GM10248 (cell line): ENCODE measurements around the gene SLC39A10.

Source experiments
- CTCF ChIA-PET: fragments of 300-600 bp; sonication (Branson Sonifier 250); formaldehyde crosslinking; extraction: SDS; loops from one replicate; lab custom pipeline; 2021; ENCODE audit warnings: antibody characterized with exemption; lab: Yijun Ruan, JAX
- POLR2A ChIA-PET: fragments of 350-650 bp; sonication (Branson Sonifier 250); formaldehyde crosslinking; extraction: SDS; loops from one replicate; lab custom pipeline; 2020; ENCODE audit warnings: antibody characterized with exemption; lab: Yijun Ruan, JAX
- DNase-seq: peaks from one replicate; pipeline ENCODE4 v3.0.0; 2012; ENCODE audit errors: extremely low spot score
- CTCF ChIP-seq: IDR thresholded peaks from 2 replicates; pipeline ENCODE4 v1.5.1; 2012; ENCODE audit warnings: mild to moderate bottlenecking, low read depth; ENCODE audit errors: extremely low read depth, missing control alignments, control extremely low read depth

The SLC39A10 gene

GRCh38 chr2:195619590-195619989 is 37.4 kb upstream of the SLC39A10 start:
- DNase-seq, result no peak
- no peak for TF ChIP-seq CTCF
- ChIA-PET CTCF (interaction anchor here (1.1 to 1.4 kb wide), 2 partner anchors 11 to 39 kb away, joined by 3 read pairs; no protein-coding TSS in a partner anchor), POLR2A (no interaction called here)

GRCh38 chr2:195620501-195620900 is 36.5 kb upstream of the SLC39A10 start:
- TF ChIP-seq CTCF, result no peak
- ChIA-PET CTCF (no interaction called here), POLR2A (no interaction called here)
- DNase-seq, result no peak

- ChIA-PET CTCF (interaction anchor here (1.0 kb wide), 1 partner anchor 15 kb away, joined by 3 read pairs; no protein-coding TSS in a partner anchor), POLR2A (no interaction called here)
- DNase-seq, result no peak
- TF ChIP-seq CTCF, result no peak
Observed at GRCh38 chr2:195622966-195623365, 34.1 kb upstream of the SLC39A10 start.

- ChIA-PET CTCF (interaction anchor here (1.9 kb wide), 1 partner anchor 50 kb away, joined by 4 read pairs; no protein-coding TSS in a partner anchor), POLR2A (no interaction called here)
- TF ChIP-seq CTCF, result no peak
- no peak for DNase-seq
Observed at GRCh38 chr2:195626507-195626906, 30.5 kb upstream of the SLC39A10 start.

GRCh38 chr2:195628666-195629065 is 28.4 kb upstream of the SLC39A10 start:
- ChIA-PET POLR2A (no interaction called here), CTCF (interaction anchor here (1.7 kb wide), 1 partner anchor 14 kb away, joined by 4 read pairs; no protein-coding TSS in a partner anchor)
- TF ChIP-seq CTCF, result no peak
- DNase-seq, result no peak

GRCh38 chr2:195632856-195633572 is 24.0 kb upstream of the SLC39A10 start:
- ChIA-PET CTCF (interaction anchor here (1.2 to 1.7 kb wide), 2 partner anchors 13 to 24 kb away, joined by 3 to 4 read pairs; no protein-coding TSS in a partner anchor), POLR2A (no interaction called here)

More at GRCh38 chr2:195632856-195633572, 24.0 kb upstream of the SLC39A10 start:
- DNase-seq, result no peak
- TF ChIP-seq CTCF, result no peak
